RWPE1 (cell line): ENCODE data around the gene SEC62.

ENCODE experiments used
- CTCF ChIA-PET: fragments of 350-600 bp; sonication (Branson Sonifier 250); formaldehyde crosslinking; extraction: SDS; loops from one replicate; lab custom pipeline; 2021; lab: Yijun Ruan, JAX
- POLR2A ChIA-PET: fragments of 400-600 bp; formaldehyde crosslinking; extraction: SDS; loops from one replicate; lab custom pipeline; 2020; ENCODE audit warnings: antibody characterized with exemption; ENCODE audit not compliant: low non-redundant PET; lab: Yijun Ruan, JAX
- DNase-seq: peaks from one replicate; pipeline ENCODE4 v3.0.0; 2012; ENCODE audit warnings: low spot score
- H3K27ac ChIP-seq: fragments of 450-650 bp; 2 replicates; pipeline ENCODE4 v1.5.1; 2017
- TF ChIP-seq, protein P1 (sequence below): fragments of 450-650 bp; conservative IDR thresholded peaks from 2 replicates; pipeline ENCODE4 v1.5.1; 2017; ENCODE audit warnings: low read depth, mild to moderate bottlenecking

The SEC62 gene

DNA sequence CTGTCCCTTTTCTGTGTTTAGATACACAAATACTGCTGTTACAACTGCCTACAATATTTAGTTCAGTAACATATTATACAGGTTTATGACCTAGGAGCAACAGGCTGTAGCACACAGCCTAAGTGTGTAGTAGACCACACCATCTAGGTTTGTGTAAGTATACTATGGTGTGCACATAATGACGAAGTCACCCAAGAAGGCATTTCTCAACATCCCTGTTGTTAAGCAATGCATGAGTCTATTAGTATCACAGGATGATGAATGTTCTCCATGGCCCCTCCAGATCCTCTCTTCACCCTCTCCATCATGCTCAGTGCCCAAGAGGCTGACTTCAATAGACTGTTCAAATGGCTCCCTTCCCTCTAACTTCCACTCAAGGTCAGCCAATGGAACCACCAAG, 14.6 kb upstream of the SEC62 start:
- ChIA-PET CTCF (no interaction called here), POLR2A (no interaction called here)
- TF ChIP-seq, protein P1, sequence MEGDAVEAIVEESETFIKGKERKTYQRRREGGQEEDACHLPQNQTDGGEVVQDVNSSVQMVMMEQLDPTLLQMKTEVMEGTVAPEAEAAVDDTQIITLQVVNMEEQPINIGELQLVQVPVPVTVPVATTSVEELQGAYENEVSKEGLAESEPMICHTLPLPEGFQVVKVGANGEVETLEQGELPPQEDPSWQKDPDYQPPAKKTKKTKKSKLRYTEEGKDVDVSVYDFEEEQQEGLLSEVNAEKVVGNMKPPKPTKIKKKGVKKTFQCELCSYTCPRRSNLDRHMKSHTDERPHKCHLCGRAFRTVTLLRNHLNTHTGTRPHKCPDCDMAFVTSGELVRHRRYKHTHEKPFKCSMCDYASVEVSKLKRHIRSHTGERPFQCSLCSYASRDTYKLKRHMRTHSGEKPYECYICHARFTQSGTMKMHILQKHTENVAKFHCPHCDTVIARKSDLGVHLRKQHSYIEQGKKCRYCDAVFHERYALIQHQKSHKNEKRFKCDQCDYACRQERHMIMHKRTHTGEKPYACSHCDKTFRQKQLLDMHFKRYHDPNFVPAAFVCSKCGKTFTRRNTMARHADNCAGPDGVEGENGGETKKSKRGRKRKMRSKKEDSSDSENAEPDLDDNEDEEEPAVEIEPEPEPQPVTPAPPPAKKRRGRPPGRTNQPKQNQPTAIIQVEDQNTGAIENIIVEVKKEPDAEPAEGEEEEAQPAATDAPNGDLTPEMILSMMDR, result no peak
- no peak overlapping the region for H3K27ac ChIP-seq
- no peak for DNase-seq

DNA sequence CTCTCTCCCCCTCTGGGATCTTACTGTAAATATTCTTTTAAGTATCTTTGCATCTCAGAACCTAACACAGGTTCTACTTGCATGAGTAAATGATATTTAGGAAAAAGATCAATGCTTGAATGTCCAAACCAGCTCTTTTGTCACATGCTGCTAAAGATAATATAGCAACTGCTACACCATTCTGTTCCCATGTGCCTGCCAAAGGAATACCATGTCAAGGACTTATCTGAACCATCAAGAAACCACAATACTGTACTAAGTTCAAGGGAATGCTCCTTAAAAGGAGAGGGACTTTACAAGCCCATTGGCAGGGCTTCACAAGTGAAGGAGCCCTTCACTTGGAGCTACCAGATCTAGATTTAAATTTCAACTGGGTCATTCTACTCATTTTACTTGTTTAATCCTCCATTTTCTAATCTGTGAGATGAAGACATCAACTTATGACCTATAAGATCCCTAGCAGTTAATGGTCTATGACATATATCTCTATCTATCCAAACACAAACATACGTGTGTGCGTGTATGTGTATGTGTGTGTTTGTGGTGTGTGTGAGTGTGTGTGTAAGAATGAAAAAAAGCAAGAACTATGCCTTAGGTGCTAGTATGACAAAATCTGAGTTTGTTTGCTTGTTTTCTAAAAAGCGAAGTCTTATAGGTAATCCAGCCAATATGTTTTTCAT, 13.0 kb upstream of the SEC62 start:
- POLR2A ChIA-PET, result no interaction called here
- TF ChIP-seq, protein P1, result no peak
- DNase-seq, result no peak
- CTCF ChIA-PET, result no interaction called here
- no peak overlapping the region for H3K27ac ChIP-seq

DNA sequence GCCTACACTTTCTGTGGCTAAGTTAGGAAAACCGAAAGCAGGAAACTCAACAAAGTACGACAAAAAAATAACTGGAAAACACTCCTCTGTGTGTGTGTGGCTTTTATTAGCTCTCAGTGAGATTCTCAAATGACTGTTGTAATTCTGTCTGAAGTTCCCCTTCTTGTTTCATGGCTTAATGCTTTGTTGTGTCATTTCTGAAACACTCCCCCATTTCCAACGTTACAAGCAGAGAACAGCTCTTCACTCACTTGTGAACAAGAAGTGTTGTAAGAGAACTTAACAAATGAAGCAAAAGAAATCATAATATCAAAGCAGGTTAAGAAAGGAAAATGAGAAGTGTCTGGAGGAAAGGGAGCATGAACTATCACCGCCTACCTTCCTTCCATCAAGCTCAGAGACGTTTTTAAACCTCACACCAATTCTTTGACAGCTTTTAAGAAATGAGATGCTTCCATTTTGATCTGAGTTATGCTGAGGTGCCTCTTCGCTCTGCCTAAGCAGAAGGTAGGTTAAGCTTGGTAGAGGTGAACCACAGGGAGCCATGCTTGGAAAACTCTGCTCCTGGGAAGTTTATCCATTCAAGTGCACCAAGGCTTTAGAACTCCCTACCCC, 12.4 kb upstream of the SEC62 start:
- ChIA-PET POLR2A (no interaction called here), CTCF (no interaction called here)
- no peak for DNase-seq
- TF ChIP-seq, protein P1, result no peak
- H3K27ac ChIP-seq, result no peak overlapping the region

DNA sequence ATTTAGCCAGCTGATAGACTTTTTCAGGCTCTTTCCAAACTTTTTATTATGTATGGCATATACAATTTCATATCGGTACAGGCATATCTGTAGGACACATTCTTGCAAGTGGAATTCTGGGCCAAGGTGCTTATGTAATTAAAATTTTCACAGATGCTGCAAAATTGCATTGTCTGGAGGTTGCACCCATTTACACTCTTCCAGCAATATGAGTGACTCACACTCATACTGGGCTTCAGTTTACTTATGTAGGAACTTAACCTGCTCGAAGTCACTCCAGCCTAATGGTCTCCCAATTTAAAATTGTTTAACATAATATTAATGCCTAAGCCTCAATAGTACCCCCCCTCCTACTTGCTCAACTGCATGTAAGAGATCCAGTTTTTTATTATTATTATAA, 11.2 kb upstream of the SEC62 start:
- ChIA-PET POLR2A (no interaction called here), CTCF (no interaction called here)
- DNase-seq, result no peak
- H3K27ac ChIP-seq, result no peak overlapping the region
- TF ChIP-seq, protein P1, result no peak

DNA sequence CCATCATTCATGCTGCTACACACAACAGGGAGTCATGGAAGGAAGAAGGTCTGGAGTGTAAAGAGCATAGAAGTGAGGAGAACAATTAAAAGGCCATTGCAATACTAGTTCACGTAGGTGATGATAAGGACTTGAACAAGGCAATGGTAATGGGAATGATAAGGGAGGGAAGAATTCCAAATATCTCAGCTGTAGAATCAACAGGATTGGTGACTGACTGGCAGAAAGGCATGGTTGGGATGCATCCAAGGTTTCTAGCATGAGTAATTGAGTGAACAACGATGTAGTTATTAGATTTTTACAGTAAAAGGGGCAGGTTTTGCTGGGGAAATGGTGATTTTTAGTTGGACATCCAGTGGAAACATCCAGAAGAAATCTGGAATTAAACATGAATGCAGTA, 2.4 kb upstream of the SEC62 start:
- ChIA-PET POLR2A (no interaction called here), CTCF (no interaction called here)
- TF ChIP-seq, protein P1, result no peak
- peak; percentile 12 for DNase-seq
- no peak overlapping the region for H3K27ac ChIP-seq

DNA sequence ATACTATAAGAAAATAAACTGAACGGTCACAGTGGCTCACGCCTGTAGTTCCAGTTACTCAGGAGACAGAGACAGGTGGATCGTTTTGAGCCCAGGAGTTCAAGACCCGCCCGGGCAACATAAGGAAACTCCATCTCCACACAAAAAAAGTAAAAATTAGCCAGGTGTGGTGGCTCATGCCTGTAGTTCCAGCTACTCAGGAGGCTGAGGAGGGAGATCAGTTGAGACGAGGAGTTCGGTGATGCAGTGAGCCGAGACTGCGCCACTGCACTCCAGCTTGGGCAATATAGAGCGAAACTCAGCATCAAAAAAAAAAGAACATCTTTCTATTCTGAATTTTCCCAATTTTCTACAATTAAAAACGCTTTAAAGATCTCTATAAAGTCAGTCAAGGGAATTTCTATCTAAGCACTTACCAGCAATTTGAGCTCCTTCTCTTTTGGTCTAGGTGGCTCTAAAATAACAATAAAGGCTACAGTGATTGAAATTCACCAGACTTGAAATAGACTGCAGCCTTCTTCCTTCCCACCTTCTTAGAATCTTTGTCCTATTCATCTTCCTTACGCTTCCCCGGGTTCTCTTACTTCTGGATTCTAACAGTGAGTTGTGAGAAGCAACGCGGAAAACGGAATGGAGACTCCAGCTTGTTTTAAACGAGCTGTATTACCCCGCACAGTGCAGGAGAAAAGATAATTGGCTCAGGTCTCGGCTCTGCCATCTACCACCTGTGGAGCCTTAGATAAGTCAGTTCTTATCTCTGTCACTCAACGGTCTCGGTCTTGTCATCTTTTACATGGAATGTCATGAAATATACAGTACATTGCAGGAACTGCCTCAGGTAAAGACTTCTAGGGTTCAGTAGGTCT, 812 bp upstream of the SEC62 start:
- DNase-seq, result no peak
- H3K27ac ChIP-seq, result peak overlapping the region; percentile 82; the same call in 1 of the 2 replicates
- ChIA-PET CTCF (interaction anchor here (0.5 to 0.7 kb wide), 3 partner anchors 207 to 1603 kb away, joined by 3 to 5 read pairs (median 3); no protein-coding TSS in a partner anchor), POLR2A (interaction anchor here (1.6 kb wide), 1 partner anchor 17 kb away, joined by 6 read pairs; no protein-coding TSS in a partner anchor)
- TF ChIP-seq, protein P1, result no peak
